Endothelial cell of umbilical vein (primary cell): ENCODE data around the gene HS3ST1. TPM values are rescaled to one million over a fixed set of nuclear protein-coding genes. Genes with fewer than 3 reads are reported as not detected.

ENCODE experiments used
- BruUV-seq: library from RNA; stranded (reverse); fragments of 400-500 nt; replicated peaks from 2 replicates; lab custom pipeline; 2021; lab: Mats Ljungman, UMichigan
- CTCF ChIA-PET: fragments of 300-600, 350-600 bp; sonication (Branson Sonifier 250); formaldehyde crosslinking; loops from one replicate; lab custom pipeline; 2021; ENCODE audit warnings: antibody characterized with exemption, inconsistent platforms; lab: Charles Lee
- POLR2A ChIA-PET: fragments of 300-600, 350-600 bp; sonication (Branson Sonifier 250); formaldehyde crosslinking; loops from one replicate; lab custom pipeline; 2021; ENCODE audit warnings: antibody characterized with exemption, inconsistent platforms; lab: Charles Lee
- DNase-seq: peaks from one replicate; pipeline ENCODE4 v3.0.0-alpha.2; 2011; ENCODE audit warnings: low read depth, low spot score
- FAIRE-seq: peaks from 2 replicates; lab custom pipeline; 2011; peaks lifted over from hg19 to GRCh38; lab: Jason Lieb, UNC
- H2AFZ ChIP-seq: 2 replicates; pipeline ENCODE4 v1.6.0; 2012; ENCODE audit warnings: low read depth, low read length, control low read depth, inconsistent platforms
- H3K27ac ChIP-seq: 2 replicates; pipeline ENCODE4 v1.5.1; 2011; ENCODE audit warnings: low read depth, mild to moderate bottlenecking, control low read depth, low read length, moderate library complexity; ENCODE audit not compliant: insufficient read depth
- H3K27me3 ChIP-seq, 2 experiments: 2 replicates each; pipeline versions ENCODE4 v1.6.0 to v1.6.1; 2011; ENCODE audit warnings: low read length in 2 of 2, mixed read lengths in 1 of 2; ENCODE audit not compliant: control insufficient read depth in 2 of 2, insufficient read depth in 2 of 2
- H3K36me3 ChIP-seq, 2 experiments: 2 replicates in 1 of 2; 3 replicates in 1 of 2; pipeline ENCODE4 v1.5.1; 2011; ENCODE audit warnings: low read length in 2 of 2, mild to moderate bottlenecking in 1 of 2, moderate library complexity in 1 of 2; ENCODE audit not compliant: control insufficient read depth in 2 of 2, insufficient read depth in 2 of 2; ENCODE audit errors: extremely low read depth in 1 of 2
- H3K4me1 ChIP-seq: 3 replicates; pipeline ENCODE4 v1.5.1; 2011; ENCODE audit warnings: mild to moderate bottlenecking, low read length; ENCODE audit not compliant: control insufficient read depth, insufficient read depth; ENCODE audit errors: extremely low read depth
- H3K4me2 ChIP-seq: 2 replicates; pipeline ENCODE4 v1.6.1; 2011; ENCODE audit warnings: low read length, control low read depth, mixed read lengths; ENCODE audit not compliant: insufficient read depth
- H3K4me3 ChIP-seq, 3 experiments: fragments of 200-600 bp in 1 of 3; sonication (generic), shearing (Covaris generic) in 1 of 3; replicated peaks in 1 of 3; 2 replicates each; pipeline ENCODE4 v1.5.1; 2011 to 2016; ENCODE audit warnings: control low read depth in 3 of 3, low read length in 3 of 3, mild to moderate bottlenecking in 2 of 3, inconsistent platforms in 1 of 3, low read depth in 1 of 3, moderate library complexity in 1 of 3; ENCODE audit not compliant: insufficient read depth in 1 of 3
- H3K79me2 ChIP-seq: 2 replicates; pipeline ENCODE4 v1.6.0; 2012; ENCODE audit warnings: low read length, inconsistent platforms; ENCODE audit not compliant: control insufficient read depth, insufficient read depth
- H3K9ac ChIP-seq: replicated peaks from 2 replicates; pipeline ENCODE3; 2011; ENCODE audit warnings: low read length, control low read depth; ENCODE audit not compliant: insufficient read depth; ENCODE audit errors: extremely low read depth
- H3K9me1 ChIP-seq: replicated peaks from 3 replicates; pipeline ENCODE4 v1.6.0; 2011; ENCODE audit warnings: mild to moderate bottlenecking, low read length; ENCODE audit not compliant: control insufficient read depth, insufficient read depth; ENCODE audit errors: extremely low read depth
- H3K9me3 ChIP-seq: replicated peaks from 2 replicates; pipeline ENCODE4 v1.5.1; 2012; ENCODE audit warnings: low read length, inconsistent platforms; ENCODE audit not compliant: control insufficient read depth, insufficient read depth
- H4K20me1 ChIP-seq: replicated peaks from 2 replicates; pipeline ENCODE3; 2011; ENCODE audit warnings: mild to moderate bottlenecking, low read length; ENCODE audit not compliant: control insufficient read depth, insufficient read depth; ENCODE audit errors: extremely low read depth
- EZH2 ChIP-seq: IDR thresholded peaks from 2 replicates; pipeline ENCODE4 v1.6.1; 2012; ENCODE audit warnings: borderline replicate concordance, low read depth, mild to moderate bottlenecking, moderate library complexity, low read length, inconsistent platforms; ENCODE audit not compliant: severe bottlenecking
- FOS ChIP-seq: IDR thresholded peaks from 2 replicates; pipeline ENCODE4 v1.6.1; 2011; ENCODE audit warnings: mild to moderate bottlenecking, low read length, moderate library complexity, borderline replicate concordance; ENCODE audit not compliant: insufficient read depth
- GATA2 ChIP-seq: IDR thresholded peaks from 2 replicates; pipeline ENCODE4 v1.7.0; 2011; ENCODE audit warnings: low read depth, mild to moderate bottlenecking, moderate library complexity, mixed read lengths, low read length; ENCODE audit not compliant: insufficient read length, insufficient read depth
- JUN ChIP-seq: IDR thresholded peaks from 2 replicates; pipeline ENCODE4 v1.6.1; 2011; ENCODE audit warnings: borderline replicate concordance, low read depth; ENCODE audit not compliant: insufficient read length, insufficient read depth
- MYC ChIP-seq: IDR thresholded peaks from one replicate; pipeline ENCODE4 v1.6.1; 2011; ENCODE audit warnings: mild to moderate bottlenecking, low read depth, low read length
- POLR2A ChIP-seq: IDR thresholded peaks from 2 replicates; pipeline ENCODE4 v1.6.1; 2012; ENCODE audit warnings: low read depth, mild to moderate bottlenecking, control low read depth, low read length
- POLR2AphosphoS5 ChIP-seq: IDR thresholded peaks from 2 replicates; pipeline ENCODE4 v1.6.1; 2012; ENCODE audit warnings: low read depth, mild to moderate bottlenecking, control low read depth, low read length, moderate library complexity; ENCODE audit not compliant: insufficient read depth
- dilution Hi-C: fragments of 300-500 bp; cut with MboI; formaldehyde crosslinking; loops from one replicate; pipeline ENCODE4 v1.15.0; 2019; ENCODE audit warnings: low sequenced_read_pairs; ENCODE audit not compliant: extremely low pct_ligation_motif_present
- intact Hi-C: fragments of 100-400 bp; cut with micrococcal nuclease; formaldehyde crosslinking; loops from one replicate; pipeline ENCODE4 v1.10.0; 2022
- polyA plus RNA-seq, 4 experiments: library from polyadenylated mRNA; depleted of rRNA in 3 of 4; stranded (reverse) in 3 of 4; unstranded in 1 of 4; fragments of >200 nt; gene quantifications; 2 replicates each; pipeline versions ENCODE4 v1.2.1 to v1.2.3, GENCODE V29; 2011 to 2012; ENCODE audit warnings: missing spikeins in 1 of 4
- total RNA-seq: library from RNA; stranded (reverse); gene quantifications from 2 replicates; pipeline ENCODE4 v1.2.3, GENCODE V29; 2021
- TF ChIP-seq, protein P1 (sequence below), 2 donors: IDR thresholded peaks; 1 replicate in 1 of 2; 2 replicates in 1 of 2; pipeline ENCODE4 v1.5.1; 2011; ENCODE audit warnings: low read length in 2 of 2, mild to moderate bottlenecking in 2 of 2, moderate library complexity in 2 of 2, control low read depth in 1 of 2, inconsistent platforms in 1 of 2, low read depth in 1 of 2; ENCODE audit not compliant: insufficient read depth in 1 of 2; ENCODE audit errors: extremely low read depth in 1 of 2
- TF ChIP-seq, protein P2 (sequence below): IDR thresholded peaks from 2 replicates; pipeline ENCODE4 v1.6.1; 2011; ENCODE audit not compliant: insufficient read depth, insufficient read length

The HS3ST1 gene
- total and polyA plus RNA-seq, 2 donors (not counting 3 experiments of a cell fraction or from before 2014, with no cell fraction given), result 0.14 to 1.3 TPM

DNA sequence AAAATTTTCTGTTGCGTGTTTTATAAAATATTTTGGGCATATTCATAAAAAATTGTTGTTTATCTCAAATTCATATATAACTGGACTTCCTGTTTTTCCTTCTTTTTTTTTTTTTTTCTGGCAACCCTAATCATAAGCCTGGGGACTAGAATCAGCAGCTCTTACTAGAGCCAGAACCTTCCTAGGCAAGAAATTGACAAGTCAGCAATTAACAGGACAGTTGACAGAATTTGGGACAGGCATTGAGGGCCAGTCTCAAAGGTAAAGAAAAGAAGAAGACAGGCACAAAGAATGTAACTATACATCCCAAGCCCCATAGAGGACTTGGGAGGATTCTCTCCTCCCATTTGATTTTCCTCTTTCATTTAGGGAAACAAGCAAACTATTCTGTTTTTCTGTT lies 35.0 kb upstream of the HS3ST1 start:
- Histone ChIP-seq H3K27ac (no peak overlapping the region), H3K9ac (no peak overlapping the region), H3K27me3 (no peaks in the 10 kb centered on the region), H3K4me1 (peaks cover 4% of the 10 kb centered on the region), H4K20me1 (no peaks in the 10 kb centered on the region), H3K9me3 (no peaks in the 10 kb centered on the region), H2AFZ (no peak overlapping the region), H3K36me3 (no peaks in the 10 kb centered on the region), H3K4me2 (no peak overlapping the region), H3K4me3 (no peak overlapping the region), H3K79me2 (no peaks in the 10 kb centered on the region), H3K9me1 (no peaks in the 10 kb centered on the region)
- TF ChIP-seq GATA2 (no peak), EZH2 (no peak), MYC (no peak), JUN (no peak), POLR2AphosphoS5 (no peak), POLR2A (no peak), FOS (no peak)
- TF ChIP-seq, protein P1, sequence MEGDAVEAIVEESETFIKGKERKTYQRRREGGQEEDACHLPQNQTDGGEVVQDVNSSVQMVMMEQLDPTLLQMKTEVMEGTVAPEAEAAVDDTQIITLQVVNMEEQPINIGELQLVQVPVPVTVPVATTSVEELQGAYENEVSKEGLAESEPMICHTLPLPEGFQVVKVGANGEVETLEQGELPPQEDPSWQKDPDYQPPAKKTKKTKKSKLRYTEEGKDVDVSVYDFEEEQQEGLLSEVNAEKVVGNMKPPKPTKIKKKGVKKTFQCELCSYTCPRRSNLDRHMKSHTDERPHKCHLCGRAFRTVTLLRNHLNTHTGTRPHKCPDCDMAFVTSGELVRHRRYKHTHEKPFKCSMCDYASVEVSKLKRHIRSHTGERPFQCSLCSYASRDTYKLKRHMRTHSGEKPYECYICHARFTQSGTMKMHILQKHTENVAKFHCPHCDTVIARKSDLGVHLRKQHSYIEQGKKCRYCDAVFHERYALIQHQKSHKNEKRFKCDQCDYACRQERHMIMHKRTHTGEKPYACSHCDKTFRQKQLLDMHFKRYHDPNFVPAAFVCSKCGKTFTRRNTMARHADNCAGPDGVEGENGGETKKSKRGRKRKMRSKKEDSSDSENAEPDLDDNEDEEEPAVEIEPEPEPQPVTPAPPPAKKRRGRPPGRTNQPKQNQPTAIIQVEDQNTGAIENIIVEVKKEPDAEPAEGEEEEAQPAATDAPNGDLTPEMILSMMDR (IDR thresholded peaks at IDR 0.05; ENCODE audit: extremely low read depth in 1 of 2, insufficient read depth in 1 of 2, low read depth in 1 of 2, low read length in 2 of 2), result no peak
- TF ChIP-seq, protein P2, sequence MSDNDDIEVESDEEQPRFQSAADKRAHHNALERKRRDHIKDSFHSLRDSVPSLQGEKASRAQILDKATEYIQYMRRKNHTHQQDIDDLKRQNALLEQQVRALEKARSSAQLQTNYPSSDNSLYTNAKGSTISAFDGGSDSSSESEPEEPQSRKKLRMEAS, result no peak
- FAIRE-seq (no peak), DNase-seq (no peak)
- dilution Hi-C loops, result no loop called here
- ChIA-PET CTCF (no interaction called here), POLR2A (no interaction called here)
- no TSS peak for BruUV-seq
- intact Hi-C loops, result no loop called here
